Stimulated activated CD4-positive, alpha-beta T cell treated with anti-CD3 and anti-CD28 coated beads, TNF-alpha, amount 100 ng/mL, for 24 hours (primary cell): ENCODE measurements around the gene COL2A1.

Experiments used
- DNase-seq, 3 experiments: peaks; one replicate each; pipeline ENCODE4 v3.0.0-alpha.2; 2020; ENCODE audit warnings: low read depth in 3 of 3

Gene COL2A1

DNA sequence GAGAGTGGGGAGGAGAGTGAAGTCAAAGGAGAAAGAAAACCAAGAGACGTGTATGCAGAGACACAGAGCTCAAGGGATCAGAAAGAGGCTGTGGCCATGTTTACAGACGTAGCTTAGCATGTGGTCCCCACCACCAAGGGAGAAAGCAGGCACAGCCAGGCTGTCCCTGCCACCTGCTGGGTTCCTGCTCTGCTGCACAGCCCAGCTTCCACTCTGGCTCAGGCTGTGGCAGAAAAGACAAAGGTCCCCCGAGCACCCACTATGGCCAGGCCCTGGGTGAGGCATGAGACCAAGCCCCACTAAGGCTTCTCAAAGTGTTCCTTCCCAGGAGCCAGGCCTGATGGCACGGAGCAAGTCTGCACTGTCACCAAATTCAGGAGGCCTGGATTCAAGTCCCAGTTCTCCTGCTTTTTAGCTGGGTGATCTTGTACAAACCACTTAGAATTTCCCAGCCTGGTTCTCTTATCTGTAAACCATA lies 25.9 kb upstream of the COL2A1 start:
- no peak for DNase-seq

GRCh38 chr12:48029491-48030172 lies 25.4 kb upstream of the COL2A1 start:
- no peak for DNase-seq

GRCh38 chr12:48028541-48029431 lies 24.5 kb upstream of the COL2A1 start:
- DNase-seq, result no peak

DNA sequence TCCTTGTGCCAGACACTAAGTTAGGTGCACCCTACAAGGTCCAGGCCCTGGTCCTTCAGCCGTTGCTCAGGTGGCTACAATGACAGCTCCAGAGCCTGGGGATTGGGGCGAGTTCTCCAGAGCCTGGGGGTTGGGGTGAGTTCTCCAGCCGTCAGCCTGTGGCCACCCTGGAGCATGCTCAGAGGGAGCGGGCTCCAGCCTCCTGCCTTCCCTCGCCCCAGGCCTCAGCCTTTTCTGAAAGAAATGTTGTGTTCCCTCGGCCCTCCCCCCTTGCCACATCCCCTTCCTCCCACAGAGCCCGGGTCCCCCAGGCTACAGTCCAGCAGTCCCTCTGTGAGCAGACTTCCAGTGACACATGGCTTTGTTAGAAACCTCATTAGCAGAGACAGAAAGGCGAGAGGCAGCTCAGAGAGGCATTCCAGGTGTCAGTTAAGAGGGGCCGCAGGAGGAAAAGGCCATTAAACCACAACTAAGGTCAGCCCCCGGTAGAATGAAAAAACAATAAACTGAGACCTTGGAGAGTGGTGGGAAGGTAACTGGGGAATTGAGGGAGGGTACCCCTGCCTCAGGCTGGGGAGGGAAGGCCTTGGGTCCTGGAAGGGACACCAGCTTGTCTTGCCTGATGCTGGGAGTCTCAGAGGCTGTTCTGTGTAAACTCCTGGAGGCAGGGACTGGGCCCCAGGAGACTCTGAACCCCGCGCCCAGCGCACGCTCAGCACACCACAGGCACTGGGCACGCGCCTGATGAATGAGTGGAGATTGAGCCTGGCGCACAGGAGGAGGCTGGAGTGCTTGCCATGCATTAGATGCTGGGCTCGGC lies 23.1 kb upstream of the COL2A1 start:
- no peak for DNase-seq

DNA sequence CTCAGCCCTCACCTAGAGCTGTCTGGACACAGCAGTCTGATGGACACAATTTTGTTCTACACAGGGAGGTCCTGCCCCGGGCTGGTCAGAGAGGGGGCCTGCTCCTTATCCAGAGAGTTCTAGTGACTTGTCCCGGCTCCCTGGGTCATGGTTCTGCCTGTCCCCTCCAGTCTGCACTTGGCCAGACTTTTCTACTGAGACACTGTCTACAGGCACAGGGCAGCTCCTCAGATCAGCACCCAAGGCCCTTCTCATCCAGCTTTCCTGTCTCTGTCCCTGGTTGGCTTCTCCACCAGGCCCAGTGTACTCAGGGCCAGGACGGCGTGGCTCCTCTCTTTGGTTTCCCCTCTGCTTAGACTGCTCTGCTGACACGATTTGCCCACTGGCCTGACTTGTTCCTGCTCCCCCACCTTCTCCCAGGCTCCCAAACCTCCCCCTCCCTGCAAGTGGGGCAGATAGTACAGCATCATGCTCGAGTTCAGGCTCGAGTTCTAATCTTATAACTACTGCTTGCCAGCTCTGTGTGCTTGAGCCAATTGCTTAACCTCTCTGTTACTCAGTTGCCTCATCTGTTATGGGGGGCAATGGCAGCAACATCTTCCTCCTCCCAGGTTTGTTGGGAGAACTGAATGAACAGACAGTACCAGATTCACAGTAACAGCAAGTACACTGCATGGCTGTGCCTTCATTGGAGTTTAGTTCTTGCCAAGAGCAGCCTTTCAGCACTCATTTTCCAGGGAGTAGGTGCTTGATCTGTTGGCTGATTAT lies 22.0 kb upstream of the COL2A1 start:
- no peak for DNase-seq

DNA sequence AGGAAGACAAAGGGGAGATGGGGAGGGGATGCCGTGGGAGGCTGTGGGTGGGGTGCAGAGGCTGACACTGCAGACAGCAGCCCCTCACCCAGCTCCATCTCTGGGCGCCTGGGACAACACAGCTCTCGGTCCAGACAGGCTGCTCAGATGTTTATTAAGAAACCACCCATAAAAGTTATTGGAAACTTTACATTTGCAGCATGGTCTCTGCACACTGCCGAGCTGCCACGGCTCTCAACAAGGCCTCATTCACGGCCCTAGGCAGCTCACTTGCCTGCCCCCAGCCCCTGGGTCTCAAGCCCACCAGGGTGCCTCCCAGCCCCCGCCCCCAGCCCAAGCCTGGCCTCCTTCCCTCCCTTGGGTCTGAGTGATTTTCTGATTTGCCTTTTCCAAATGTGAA lies 21.0 kb upstream of the COL2A1 start:
- DNase-seq, result no peak

GRCh38 chr12:48024735-48025134 lies 20.5 kb upstream of the COL2A1 start:
- no peak for DNase-seq

GRCh38 chr12:48023386-48023785 lies 19.1 kb upstream of the COL2A1 start:
- DNase-seq, result no peak

- DNase-seq, result no peak
Observed at GRCh38 chr12:48022676-48023385, 18.6 kb upstream of the COL2A1 start.

GRCh38 chr12:48022180-48022521 lies 17.9 kb upstream of the COL2A1 start:
- DNase-seq, result no peak

GRCh38 chr12:48021485-48022179 lies 17.4 kb upstream of the COL2A1 start:
- DNase-seq, result no peak

- no peak for DNase-seq
Observed at GRCh38 chr12:48019639-48020265, 15.5 kb upstream of the COL2A1 start.

GRCh38 chr12:48018618-48018995 lies 14.3 kb upstream of the COL2A1 start:
- no peak for DNase-seq

GRCh38 chr12:48017921-48018617 lies 13.8 kb upstream of the COL2A1 start:
- DNase-seq, result no peak

DNA sequence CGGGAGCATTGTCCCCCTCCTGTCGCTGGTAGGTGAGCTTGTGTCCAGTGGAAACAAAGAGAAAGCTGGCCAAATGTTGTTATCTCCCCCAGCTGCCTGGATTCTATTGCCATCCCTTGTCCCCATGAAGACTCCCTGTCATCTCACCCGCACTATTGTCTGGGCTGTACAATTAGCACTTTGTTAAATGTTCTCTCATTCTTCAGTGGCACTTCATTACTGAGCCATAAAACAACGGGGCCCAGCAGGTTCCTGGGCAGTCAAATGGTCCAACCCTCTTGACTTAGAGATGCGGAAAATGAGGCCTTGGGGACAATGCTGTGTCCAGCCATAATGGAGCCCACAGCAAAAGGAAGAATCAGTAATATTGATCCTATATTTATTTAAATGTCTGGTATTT lies 13.2 kb upstream of the COL2A1 start:
- DNase-seq, result no peak

- DNase-seq, result no peak
Observed at GRCh38 chr12:48016373-48017020, 12.2 kb upstream of the COL2A1 start.

- DNase-seq, result no peak
Observed at GRCh38 chr12:48015954-48016353, 11.7 kb upstream of the COL2A1 start.

- DNase-seq, result no peak
Observed at GRCh38 chr12:48015129-48015528, 10.9 kb upstream of the COL2A1 start.

DNA sequence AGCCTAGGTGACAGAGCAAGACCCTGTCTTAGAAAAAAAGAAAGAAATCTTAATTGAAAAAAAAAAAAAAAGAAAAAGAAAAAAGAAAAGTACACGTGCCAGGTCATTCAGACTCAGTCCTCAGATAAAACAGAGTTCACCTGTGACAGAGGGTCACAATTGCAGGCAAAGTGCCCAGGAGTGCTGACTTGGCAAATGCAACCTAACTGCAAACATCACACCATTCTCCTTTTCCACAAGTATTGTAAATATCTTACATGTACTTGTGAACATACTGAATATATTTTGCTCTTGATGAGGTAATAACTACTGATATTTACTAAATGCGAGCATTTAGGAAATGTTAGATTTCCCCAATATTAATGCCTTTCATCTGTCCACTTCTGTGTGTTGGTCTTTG lies 9.0 kb upstream of the COL2A1 start:
- no peak for DNase-seq
